PC-9 (cell line): ENCODE measurements around the gene TATDN2. TPM values are rescaled to one million over a fixed set of nuclear protein-coding genes. Genes with fewer than 3 reads are reported as not detected.
"Not testable (repeated sequence)": the region's sequence is repeated elsewhere in the genome, so short reads cannot be mapped to it uniquely, and the experiment has no call there.

ENCODE experiments used
- BruUV-seq: library from RNA; stranded (reverse); fragments of 400-500 nt; replicated peaks from 2 replicates; lab custom pipeline; 2021; lab: Mats Ljungman, UMichigan
- CTCF ChIA-PET: fragments of 300-600 bp; sonication (Branson Sonifier 250); formaldehyde crosslinking; loops from one replicate; lab custom pipeline; 2022; ENCODE audit warnings: antibody characterized with exemption; lab: Charles Lee
- POLR2A ChIA-PET: fragments of 300-600 bp; sonication (Branson Sonifier 250); formaldehyde crosslinking; loops from one replicate; lab custom pipeline; 2022; ENCODE audit warnings: antibody characterized with exemption; ENCODE audit not compliant: unreplicated experiment; lab: Charles Lee
- DNase-seq, 2 experiments: peaks; one replicate each; pipeline versions ENCODE4 v3.0.0 to v3.0.0-alpha.2; 2015 to 2022; ENCODE audit warnings: mixed read lengths in 1 of 2
- H2AFZ ChIP-seq: fragments of 200-600 bp; sonication (generic); 2 replicates; pipeline ENCODE4 v1.8.1; 2017; ENCODE audit warnings: antibody characterized with exemption
- H3F3A ChIP-seq: fragments of 200-600 bp; sonication (generic); 2 replicates; pipeline ENCODE4 v1.8.1; 2017; ENCODE audit warnings: antibody characterized with exemption, mild to moderate bottlenecking, low read depth; ENCODE audit not compliant: insufficient read depth
- H3K27ac ChIP-seq: fragments of 200-600 bp; sonication (generic); 2 replicates; pipeline ENCODE4 v1.6.1; 2016; ENCODE audit warnings: mixed run types
- H3K27me3 ChIP-seq: fragments of 200-600 bp; sonication (generic); 2 replicates; pipeline ENCODE4 v1.6.1; 2016; ENCODE audit warnings: low read depth, mixed run types; ENCODE audit not compliant: insufficient read depth
- H3K36me3 ChIP-seq: fragments of 200-600 bp; sonication (generic); 2 replicates; pipeline ENCODE4 v1.6.1; 2016; ENCODE audit warnings: low read depth, mixed run types
- H3K4me1 ChIP-seq: fragments of 200-600 bp; sonication (generic); replicated peaks from 2 replicates; pipeline ENCODE4 v1.6.1; 2016; ENCODE audit warnings: mixed run types; ENCODE audit not compliant: insufficient read depth
- H3K4me2 ChIP-seq: fragments of 200-600 bp; sonication (generic); 2 replicates; pipeline ENCODE4 v1.6.1; 2017; ENCODE audit warnings: mixed run types
- H3K4me3 ChIP-seq: fragments of 200-600 bp; sonication (generic); 2 replicates; pipeline ENCODE4 v1.6.1; 2016; ENCODE audit warnings: mixed run types
- H3K79me2 ChIP-seq: fragments of 200-600 bp; sonication (generic); 2 replicates; pipeline ENCODE4 v1.6.1; 2017; ENCODE audit warnings: low read depth, mixed run types
- H3K9me2 ChIP-seq: fragments of 200-600 bp; sonication (generic); 2 replicates; pipeline ENCODE4 v1.8.1; 2017; ENCODE audit warnings: mild to moderate bottlenecking; ENCODE audit not compliant: insufficient read depth
- H3K9me3 ChIP-seq: fragments of 200-600 bp; sonication (generic); 2 replicates; pipeline ENCODE4 v1.8.1; 2016; ENCODE audit warnings: low read depth; ENCODE audit not compliant: insufficient read depth
- H4K20me1 ChIP-seq: fragments of 200-600 bp; sonication (generic); 2 replicates; pipeline ENCODE4 v1.8.1; 2017; ENCODE audit not compliant: insufficient read depth
- CTCF ChIP-seq: fragments of 200-600 bp; sonication (generic); conservative IDR thresholded peaks from 2 replicates; pipeline ENCODE4 v1.6.1; 2017; ENCODE audit warnings: mixed run types, antibody characterized with exemption, mild to moderate bottlenecking, moderate library complexity
- EZH2 ChIP-seq: fragments of 200-600 bp; sonication (generic); IDR thresholded peaks from 2 replicates; pipeline ENCODE4 v1.8.0; 2017; ENCODE audit warnings: antibody characterized with exemption, low read depth
- intact Hi-C: fragments of 100-400 bp; cut with micrococcal nuclease; formaldehyde crosslinking; loops from one replicate; pipeline ENCODE4 v1.10.0; 2022; ENCODE audit not compliant: unreplicated experiment
- total RNA-seq: library from RNA; stranded (reverse); gene quantifications from 2 replicates; pipeline ENCODE4 v1.2.3, GENCODE V29; 2021

Gene TATDN2
- total RNA-seq, 1 experiment from 2014 or later: 34.0 TPM

GRCh38 chr3:10268116-10268515, 19.9 kb downstream of the TATDN2 start:
- CTCF ChIA-PET: no interaction called here
- H3K79me2 ChIP-seq: peaks cover 43% of the 10 kb centered on the region
- BruUV-seq: no TSS peak

GRCh38 chr3:10268930-10269329, 20.7 kb downstream of the TATDN2 start:
- H3K9me2 ChIP-seq: no peaks in the 10 kb centered on the region
- H3F3A ChIP-seq: 0 out of 2 replicates have a peak, but pooled peaks cover 3% of the 10 kb centered on the region
- DNase-seq: no peak
- no TSS peak for BruUV-seq
- H3K9me3 ChIP-seq: no peaks in the 10 kb centered on the region
- no peak overlapping the region for H3K27ac ChIP-seq
- no peaks in the 10 kb centered on the region for H3K4me1 ChIP-seq
- no peaks in the 10 kb centered on the region for H3K27me3 ChIP-seq
- H3K79me2 ChIP-seq: peaks cover 47% of the 10 kb centered on the region
- ChIA-PET CTCF (no interaction called here), POLR2A (no interaction called here)
- peaks cover 37% of the 10 kb centered on the region for H3K36me3 ChIP-seq
- no peak for TF ChIP-seq EZH2
- TF ChIP-seq CTCF: no peak
- H3K4me3 ChIP-seq: no peak overlapping the region
- H4K20me1 ChIP-seq: peaks cover 32% of the 10 kb centered on the region
- intact Hi-C loops: no loop called here
- no peak overlapping the region for H2AFZ ChIP-seq
- H3K4me2 ChIP-seq: no peak overlapping the region

More at GRCh38 chr3:10268116-10268515, 19.9 kb downstream of the TATDN2 start:
- POLR2A ChIA-PET: no interaction called here
- Histone ChIP-seq H3K4me2 (no peak overlapping the region), H3K9me2 (no peaks in the 10 kb centered on the region), H3K4me3 (no peak overlapping the region), H4K20me1 (peaks cover 33% of the 10 kb centered on the region), H3K27ac (no peak overlapping the region), H3K36me3 (peaks cover 37% of the 10 kb centered on the region), H2AFZ (no peak overlapping the region), H3K9me3 (no peaks in the 10 kb centered on the region), H3K27me3 (no peaks in the 10 kb centered on the region), H3F3A (no peaks in the 10 kb centered on the region), H3K4me1 (no peaks in the 10 kb centered on the region)
- intact Hi-C loops: no loop called here
- TF ChIP-seq EZH2 (no peak), CTCF (no peak)
- DNase-seq: no peak

- Histone ChIP-seq H3K79me2 (peaks cover 46% of the 10 kb centered on the region), H3K4me2 (no peak overlapping the region), H3K4me1 (no peaks in the 10 kb centered on the region), H3K36me3 (peaks cover 37% of the 10 kb centered on the region), H4K20me1 (peaks cover 28% of the 10 kb centered on the region), H3K9me2 (no peaks in the 10 kb centered on the region), H2AFZ (no peak overlapping the region), H3K4me3 (no peak overlapping the region), H3K9me3 (no peaks in the 10 kb centered on the region), H3F3A (0 out of 2 replicates have a peak, but pooled peaks cover 3% of the 10 kb centered on the region), H3K27ac (no peak overlapping the region), H3K27me3 (no peaks in the 10 kb centered on the region)
- no peak for TF ChIP-seq EZH2
- TF ChIP-seq CTCF: no peak
- ChIA-PET CTCF (no interaction called here), POLR2A (no interaction called here)
- no peak for DNase-seq
- no TSS peak for BruUV-seq
- intact Hi-C loops: no loop called here
These were observed 21.2 kb downstream of the TATDN2 start for GRCh38 chr3:10269443-10269842.

GRCh38 chr3:10272476-10272875, 24.2 kb downstream of the TATDN2 start:
- intact Hi-C loops, CTCF ChIA-PET, H3K9me2 ChIP-seq: not testable (repeated sequence)

More at GRCh38 chr3:10272476-10272875, 24.2 kb downstream of the TATDN2 start:
- H3K27ac ChIP-seq, H3F3A ChIP-seq, H3K4me2 ChIP-seq, POLR2A ChIA-PET, H2AFZ ChIP-seq, DNase-seq, H3K9me3 ChIP-seq, H3K27me3 ChIP-seq, H3K4me1 ChIP-seq, H3K4me3 ChIP-seq, BruUV-seq: not testable (repeated sequence)
- Histone ChIP-seq H3K79me2 (peaks cover 39% of the 10 kb centered on the region), H3K36me3 (peaks cover 33% of the 10 kb centered on the region), H4K20me1 (peaks cover 40% of the 10 kb centered on the region)
